Fibroblast of lung (primary cell): ENCODE results near the gene OR10A2. TPM values are rescaled to one million over a fixed set of nuclear protein-coding genes. Genes with fewer than 3 reads are reported as not detected.

Experiments used
- DNase-seq, 2 donors: peaks; one replicate each; pipeline versions ENCODE4 v3.0.0 to v3.0.0-alpha.2; 2010; ENCODE audit warnings: low read depth in 2 of 2
- H2AFZ ChIP-seq: 2 replicates; pipeline ENCODE4 v1.5.1; 2012; ENCODE audit warnings: low read length, control low read depth, inconsistent platforms
- H3K27ac ChIP-seq: 2 replicates; pipeline ENCODE4 v1.5.1; 2011; ENCODE audit warnings: low read length, control low read depth; ENCODE audit not compliant: insufficient read depth
- H3K27me3 ChIP-seq: 2 replicates; pipeline ENCODE4 v1.5.1; 2011; ENCODE audit warnings: mild to moderate bottlenecking, low read length; ENCODE audit not compliant: control insufficient read depth, insufficient read depth
- H3K36me3 ChIP-seq: 2 replicates; pipeline ENCODE4 v1.5.1; 2011; ENCODE audit warnings: low read length; ENCODE audit not compliant: control insufficient read depth, insufficient read depth
- H3K4me1 ChIP-seq: 2 replicates; pipeline ENCODE4 v1.5.1; 2011; ENCODE audit warnings: low read length; ENCODE audit not compliant: control insufficient read depth, insufficient read depth; ENCODE audit errors: extremely low read depth
- H3K4me2 ChIP-seq: 2 replicates; pipeline ENCODE4 v1.5.1; 2011; ENCODE audit warnings: low read length, control low read depth; ENCODE audit not compliant: insufficient read depth; ENCODE audit errors: extremely low read depth
- H3K4me3 ChIP-seq, 4 experiments: fragments of 200-600 bp in 1 of 4; sonication (generic) in 1 of 4; replicated peaks in 1 of 4; 2 replicates each; pipeline ENCODE4 v1.5.1; 2011 to 2016; ENCODE audit warnings: low read length in 4 of 4, low read depth in 3 of 4, mild to moderate bottlenecking in 3 of 4, control low read depth in 2 of 4, inconsistent platforms in 1 of 4, mixed read lengths in 1 of 4; ENCODE audit not compliant: insufficient read depth in 1 of 4; ENCODE audit errors: control extremely low read depth in 1 of 4
- H3K79me2 ChIP-seq: 2 replicates; pipeline ENCODE4 v1.5.1; 2012; ENCODE audit warnings: mild to moderate bottlenecking, low read length, inconsistent platforms; ENCODE audit not compliant: control insufficient read depth, insufficient read depth
- H3K9ac ChIP-seq: 2 replicates; pipeline ENCODE4 v1.5.1; 2011; ENCODE audit warnings: mild to moderate bottlenecking, low read length, control low read depth; ENCODE audit not compliant: insufficient read depth
- H3K9me3 ChIP-seq: 2 replicates; pipeline ENCODE4 v1.5.1; 2012; ENCODE audit warnings: low read depth, low read length; ENCODE audit not compliant: control insufficient read depth, insufficient read depth
- H4K20me1 ChIP-seq: 2 replicates; pipeline ENCODE4 v1.5.1; 2011; ENCODE audit warnings: low read length; ENCODE audit not compliant: control insufficient read depth, insufficient read depth; ENCODE audit errors: extremely low read depth
- CTCF ChIP-seq, 2 donors: IDR thresholded peaks in 1 of 2; conservative IDR thresholded peaks in 1 of 2; 1 replicate in 1 of 2; 2 replicates in 1 of 2; pipeline ENCODE4 v1.5.1; 2011 to 2012; ENCODE audit warnings: low read length in 2 of 2, control low read depth in 1 of 2, inconsistent platforms in 1 of 2, low read depth in 1 of 2, mild to moderate bottlenecking in 1 of 2
- EZH2 ChIP-seq: IDR thresholded peaks from 2 replicates; pipeline ENCODE4 v1.5.1; 2012; ENCODE audit warnings: low read length, control low read depth, mild to moderate bottlenecking; ENCODE audit errors: missing control alignments
- polyA plus RNA-seq, 2 donors: library from polyadenylated mRNA; depleted of rRNA in 1 of 2; stranded (reverse) in 1 of 2; unstranded in 1 of 2; fragments of >200 nt; gene quantifications; 2 replicates each; pipeline ENCODE4 v1.2.1, GENCODE V29; 2011 to 2012; ENCODE audit warnings: missing spikeins in 1 of 2
- total RNA-seq: library from RNA; depleted of rRNA; stranded (reverse); fragments of >200 nt; gene quantifications from 2 replicates; pipeline ENCODE4 v1.2.1, GENCODE V29; 2014

The OR10A2 gene
- total and polyA plus RNA-seq, 2 donors (not counting 1 experiment from before 2014, with no cell fraction given): not detected

- no peak overlapping the region for H3K4me2 ChIP-seq
- H3K27me3 ChIP-seq: no peaks in the 10 kb centered on the region
- H3K36me3 ChIP-seq: no peaks in the 10 kb centered on the region
- H2AFZ ChIP-seq: no peak overlapping the region
- no peaks in the 10 kb centered on the region for H3K79me2 ChIP-seq
- H3K9me3 ChIP-seq: no peaks in the 10 kb centered on the region
- TF ChIP-seq EZH2 (no peak), CTCF (conservative IDR thresholded peaks at IDR 0.05 in 1 of 2, IDR thresholded peaks at IDR 0.05 in 1 of 2; ENCODE audit: low read depth in 1 of 2, low read length in 2 of 2) (no peak)
- DNase-seq: no peak
- no peak overlapping the region for H3K9ac ChIP-seq
- no peaks in the 10 kb centered on the region for H4K20me1 ChIP-seq
- no peaks in the 10 kb centered on the region for H3K4me1 ChIP-seq
- H3K4me3 ChIP-seq: no peak overlapping the region
- no peak overlapping the region for H3K27ac ChIP-seq
Measured at GRCh38 chr11:6818967-6819366, 43.9 kb upstream of the OR10A2 start.

DNA sequence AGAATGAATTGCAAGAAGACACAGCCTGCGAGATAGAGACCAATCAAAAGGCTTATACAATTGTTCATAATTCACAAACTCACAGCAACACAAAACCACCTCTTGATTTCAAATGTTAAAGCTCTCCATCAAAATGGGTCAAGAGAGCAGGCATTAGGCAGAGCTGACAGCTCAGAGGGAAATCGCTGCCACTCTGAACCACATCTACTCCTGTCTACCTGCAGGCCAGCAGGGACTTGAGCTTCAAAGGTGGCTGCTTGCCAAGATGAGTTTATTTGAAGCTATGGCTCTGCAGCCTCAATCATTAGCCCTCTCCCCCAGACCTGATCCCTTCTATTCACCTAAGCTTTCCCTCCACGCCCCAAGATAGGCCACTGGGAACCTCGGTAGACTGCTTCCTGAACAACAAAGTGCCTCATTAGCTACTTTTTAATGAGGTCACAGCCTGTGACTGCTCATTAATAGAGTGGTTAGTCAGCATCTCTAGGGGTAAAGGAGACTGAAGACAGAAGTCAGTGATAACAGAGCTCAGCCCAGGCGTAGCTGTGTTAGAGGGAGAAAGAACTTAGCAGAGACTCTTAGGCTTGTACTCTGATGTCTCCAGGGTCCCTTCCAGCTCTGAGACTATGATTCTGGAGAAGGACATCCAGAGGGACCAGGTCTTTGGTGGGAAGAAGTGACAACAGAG lies 38.6 kb upstream of the OR10A2 start:
- DNase-seq: no peak
- no peak overlapping the region for H3K4me2 ChIP-seq
- no peaks in the 10 kb centered on the region for H3K27me3 ChIP-seq
- H3K79me2 ChIP-seq: no peaks in the 10 kb centered on the region
- no peak overlapping the region for H2AFZ ChIP-seq
- no peaks in the 10 kb centered on the region for H4K20me1 ChIP-seq
- TF ChIP-seq EZH2 (no peak), CTCF (conservative IDR thresholded peaks at IDR 0.05 in 1 of 2, IDR thresholded peaks at IDR 0.05 in 1 of 2; ENCODE audit: low read depth in 1 of 2, low read length in 2 of 2) (no peak)
- no peak overlapping the region for H3K9ac ChIP-seq
- H3K36me3 ChIP-seq: no peaks in the 10 kb centered on the region
- H3K9me3 ChIP-seq: no peaks in the 10 kb centered on the region
- H3K4me3 ChIP-seq: no peak overlapping the region
- no peak overlapping the region for H3K27ac ChIP-seq
- H3K4me1 ChIP-seq: no peaks in the 10 kb centered on the region

DNA sequence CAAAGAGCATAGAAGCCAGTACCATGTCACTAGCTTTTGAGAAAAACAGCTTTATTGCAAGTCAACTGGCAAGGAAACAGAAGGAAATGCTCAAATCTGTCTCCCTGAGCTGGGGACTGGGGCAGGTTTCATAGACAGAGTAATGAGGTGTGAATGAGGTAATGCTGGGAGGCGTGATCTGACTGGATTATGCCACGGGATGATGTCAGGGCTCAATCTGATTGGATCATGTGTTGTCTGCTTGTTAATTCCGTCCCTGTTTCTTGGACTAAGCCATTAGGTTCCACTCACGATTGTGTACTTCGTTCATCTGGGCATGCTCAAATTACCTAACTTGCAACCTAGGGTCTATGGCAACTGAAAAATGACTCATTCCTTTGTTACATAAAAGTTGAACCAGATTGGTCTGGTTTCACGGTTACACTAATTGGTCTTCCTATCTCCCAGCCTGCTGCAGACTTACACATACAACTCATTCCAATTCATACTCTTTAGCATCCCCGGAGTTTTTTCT lies 37.6 kb upstream of the OR10A2 start:
- Histone ChIP-seq H3K36me3 (no peaks in the 10 kb centered on the region), H2AFZ (no peak overlapping the region), H4K20me1 (no peaks in the 10 kb centered on the region), H3K79me2 (no peaks in the 10 kb centered on the region), H3K9me3 (no peaks in the 10 kb centered on the region), H3K9ac (no peak overlapping the region), H3K27ac (no peak overlapping the region), H3K4me1 (no peaks in the 10 kb centered on the region), H3K27me3 (no peaks in the 10 kb centered on the region), H3K4me3 (no peak overlapping the region), H3K4me2 (no peak overlapping the region)
- TF ChIP-seq CTCF (conservative IDR thresholded peaks at IDR 0.05 in 1 of 2, IDR thresholded peaks at IDR 0.05 in 1 of 2; ENCODE audit: low read depth in 1 of 2, low read length in 2 of 2): no peak
- TF ChIP-seq EZH2: no peak
- DNase-seq: no peak
